HEK293 (cell line): Measurements from ENCODE around the gene ZNF513.
"Not testable (repeated sequence)": the region's sequence is repeated elsewhere in the genome, so short reads cannot be mapped to it uniquely, and the experiment has no call there.

ENCODE experiments used
- CTCF ChIA-PET: fragments of 350-600 bp; formaldehyde crosslinking; extraction: SDS; loops from one replicate; lab custom pipeline; 2021; ENCODE audit warnings: antibody characterized with exemption; lab: Yijun Ruan, JAX
- POLR2A ChIA-PET: fragments of 300-600 bp; formaldehyde crosslinking; extraction: SDS; loops from one replicate; lab custom pipeline; 2020; ENCODE audit warnings: antibody characterized with exemption, inconsistent platforms; lab: Yijun Ruan, JAX
- H3K27ac ChIP-seq: fragments of 200-500 bp; sonication (Bioruptor generic); 2 replicates; pipeline ENCODE4 v1.5.1; 2014; ENCODE audit warnings: low read depth, low read length, control low read depth, inconsistent platforms; ENCODE audit errors: extremely low read depth
- H3K36me3 ChIP-seq, 2 experiments: fragments of 200-500 bp in 1 of 2; sonication (Bioruptor generic) in 1 of 2; 1 replicate in 1 of 2; 2 replicates in 1 of 2; pipeline ENCODE4 v1.5.1; 2014 to 2017; ENCODE audit warnings: inconsistent platforms in 2 of 2, low read length in 2 of 2; ENCODE audit not compliant: control insufficient read depth in 2 of 2, insufficient read depth in 1 of 2
- H3K4me1 ChIP-seq: fragments of 200-500 bp; sonication (Bioruptor generic); 2 replicates; pipeline ENCODE4 v1.5.1; 2014; ENCODE audit warnings: mild to moderate bottlenecking, low read length, inconsistent platforms; ENCODE audit not compliant: control insufficient read depth, insufficient read depth
- H3K4me3 ChIP-seq: 2 replicates; pipeline ENCODE4 v1.5.1; 2011; ENCODE audit warnings: low read depth, mild to moderate bottlenecking, control low read depth, low read length, moderate library complexity
- H3K9me3 ChIP-seq: fragments of 200-500 bp; sonication (Bioruptor generic); 2 replicates; pipeline ENCODE4 v1.5.1; 2014; ENCODE audit warnings: low read depth, low read length, inconsistent platforms; ENCODE audit not compliant: control insufficient read depth, insufficient read depth
- KLF1 ChIP-seq: fragments of 450-650 bp; formaldehyde crosslinking; IDR thresholded peaks from 2 replicates; pipeline ENCODE4 v1.5.1; 2016; ENCODE audit warnings: missing biosample characterization, missing genetic modification characterization
- SCRT1 ChIP-seq: fragments of 450-650 bp; formaldehyde crosslinking; IDR thresholded peaks from 2 replicates; pipeline ENCODE4 v1.5.1; 2016; ENCODE audit warnings: missing biosample characterization, missing genetic modification characterization, borderline replicate concordance
- SCRT2 ChIP-seq: fragments of 450-650 bp; formaldehyde crosslinking; IDR thresholded peaks from 2 replicates; pipeline ENCODE4 v1.5.1; 2016; ENCODE audit warnings: missing biosample characterization, missing genetic modification characterization
- ZBTB1 ChIP-seq: fragments of 450-650 bp; formaldehyde crosslinking; IDR thresholded peaks from 2 replicates; pipeline ENCODE4 v1.5.1; 2016; ENCODE audit warnings: missing biosample characterization, missing genetic modification characterization
- ZBTB17 ChIP-seq: fragments of 450-650 bp; formaldehyde crosslinking; IDR thresholded peaks from 2 replicates; pipeline ENCODE4 v1.5.1; 2016; ENCODE audit warnings: missing biosample characterization, missing genetic modification characterization
- ZEB2 ChIP-seq: fragments of 450-650 bp; formaldehyde crosslinking; IDR thresholded peaks from 2 replicates; pipeline ENCODE4 v1.5.1; 2016; ENCODE audit warnings: missing biosample characterization, missing genetic modification characterization
- ZNF248 ChIP-seq: fragments of 450-650 bp; formaldehyde crosslinking; IDR thresholded peaks from 2 replicates; pipeline ENCODE4 v1.5.1; 2017; ENCODE audit warnings: missing biosample characterization, missing genetic modification characterization
- ZNF335 ChIP-seq: fragments of 450-650 bp; formaldehyde crosslinking; conservative IDR thresholded peaks from 2 replicates; pipeline ENCODE4 v1.5.1; 2016; ENCODE audit warnings: missing biosample characterization, missing genetic modification characterization
- ZNF341 ChIP-seq: fragments of 450-650 bp; formaldehyde crosslinking; IDR thresholded peaks from 2 replicates; pipeline ENCODE4; 2016; ENCODE audit warnings: low read depth, missing biosample characterization, missing genetic modification characterization
- ZNF404 ChIP-seq: fragments of 450-650 bp; formaldehyde crosslinking; IDR thresholded peaks from 2 replicates; pipeline ENCODE4 v1.5.1; 2017; ENCODE audit warnings: missing biosample characterization, missing genetic modification characterization
- ZNF521 ChIP-seq: fragments of 450-650 bp; formaldehyde crosslinking; IDR thresholded peaks from 2 replicates; pipeline ENCODE4 v1.5.1; 2017; ENCODE audit warnings: missing biosample characterization, mild to moderate bottlenecking, missing genetic modification characterization
- ZNF529 ChIP-seq: fragments of 450-650 bp; formaldehyde crosslinking; IDR thresholded peaks from 2 replicates; pipeline ENCODE4 v1.5.1; 2017; ENCODE audit warnings: missing genetic modification characterization, missing biosample characterization; ENCODE audit not compliant: insufficient replicate concordance
- ZNF548 ChIP-seq: fragments of 450-650 bp; formaldehyde crosslinking; IDR thresholded peaks from 2 replicates; pipeline ENCODE4 v1.5.1; 2016; ENCODE audit warnings: missing biosample characterization, missing genetic modification characterization
- ZNF600 ChIP-seq: fragments of 450-650 bp; formaldehyde crosslinking; IDR thresholded peaks from 2 replicates; pipeline ENCODE4 v1.5.1; 2016; ENCODE audit warnings: missing biosample characterization, missing genetic modification characterization
- ZSCAN16 ChIP-seq: fragments of 450-650 bp; formaldehyde crosslinking; IDR thresholded peaks from 2 replicates; pipeline ENCODE4 v1.5.1; 2016; ENCODE audit warnings: missing biosample characterization, missing genetic modification characterization
- ZXDB ChIP-seq: fragments of 450-650 bp; formaldehyde crosslinking; IDR thresholded peaks from 2 replicates; pipeline ENCODE4 v1.5.1; 2016; ENCODE audit warnings: missing biosample characterization, missing genetic modification characterization
- TF ChIP-seq, protein P1 (sequence below): fragments of 450-650 bp; formaldehyde crosslinking; IDR thresholded peaks from 2 replicates; pipeline ENCODE4 v1.5.1; 2017; ENCODE audit warnings: missing biosample characterization, missing genetic modification characterization
- TF ChIP-seq, protein P2 (sequence below): fragments of 450-650 bp; formaldehyde crosslinking; IDR thresholded peaks from 2 replicates; pipeline ENCODE4 v1.5.1; 2016; ENCODE audit warnings: missing biosample characterization, missing genetic modification characterization
- TF ChIP-seq, protein P3 (sequence below): fragments of 450-650 bp; formaldehyde crosslinking; IDR thresholded peaks from 2 replicates; pipeline ENCODE4 v1.5.1; 2016; ENCODE audit warnings: missing biosample characterization, missing genetic modification characterization
- TF ChIP-seq, protein P4 (sequence below): fragments of 450-650 bp; formaldehyde crosslinking; IDR thresholded peaks from 2 replicates; pipeline ENCODE4 v1.5.1; 2016; ENCODE audit warnings: missing biosample characterization, missing genetic modification characterization

The ZNF513 gene

DNA sequence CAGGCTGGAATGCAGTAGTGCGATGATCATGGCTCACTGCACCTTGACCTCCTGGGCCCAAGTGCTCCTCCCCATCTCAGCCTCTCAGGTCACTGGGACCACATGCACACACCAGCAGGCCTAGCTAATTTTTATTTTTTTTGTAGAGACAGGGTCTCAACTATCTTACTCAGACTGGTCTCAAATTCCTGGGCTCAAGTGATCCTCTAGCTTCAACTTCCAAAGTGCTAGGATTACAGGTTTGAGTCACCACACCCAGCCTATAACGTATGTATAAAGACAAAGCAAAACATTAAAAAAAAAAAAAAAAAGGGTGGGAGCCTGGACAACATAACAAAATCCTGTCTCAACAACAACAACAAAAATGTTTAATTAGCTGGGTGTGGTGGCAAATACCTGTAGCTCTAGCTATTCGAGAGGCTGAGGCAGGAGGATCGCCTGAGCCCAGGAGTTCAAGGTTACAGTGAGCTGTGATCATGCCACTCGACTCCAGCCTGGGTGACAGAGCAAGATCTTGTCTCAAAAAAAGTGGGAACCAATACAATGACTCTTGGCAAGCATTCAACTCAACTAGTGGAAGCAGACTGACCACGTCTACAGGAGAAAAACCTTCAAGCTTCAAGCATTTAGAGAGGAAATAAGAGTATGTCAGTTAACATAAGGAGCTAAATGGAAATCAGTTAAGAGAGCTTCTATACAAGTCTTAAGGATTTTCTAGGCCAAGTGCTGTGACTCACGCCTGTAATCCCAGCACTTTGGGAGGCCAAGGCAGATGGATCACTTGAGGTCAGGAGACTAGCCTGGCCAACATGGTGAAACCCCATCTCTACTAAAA is 26.6 kb downstream of the ZNF513 start:
- Histone ChIP-seq H3K4me3 (no peak overlapping the region), H3K9me3 (no peaks in the 10 kb centered on the region), H3K4me1 (peaks cover 6% of the 10 kb centered on the region), H3K36me3 (peaks cover 0 to 7% of the 10 kb centered on the region in 2 experiments; a peak in 2 of 3 replicates)
- POLR2A ChIA-PET: interaction anchor here (0.7 to 1.4 kb wide), 4 partner anchors 12 to 109 kb away, joined by 3 to 9 read pairs (median 4); partner anchors contain the start of gene ZNF513
- TF ChIP-seq ZEB2 (tag by site-specific recombination) (0 out of 2 replicates have a peak, but pooled peaks have one; percentile 24), SCRT1 (0 out of 2 replicates have a peak, but pooled peaks have one; percentile 40), ZNF521 (tag by site-specific recombination) (no peak), ZXDB (tag by site-specific recombination) (0 out of 2 replicates have a peak, but pooled peaks have one; percentile 32), ZBTB17 (tag by site-specific recombination) (peak; percentile 91), ZNF248 (tag by site-specific recombination) (no peak), ZSCAN16 (tag by site-specific recombination) (no peak), ZNF335 (tag by site-specific recombination) (0 out of 2 replicates have a peak, but pooled peaks have one; percentile 8), ZNF341 (tag by site-specific recombination) (no peak), ZNF600 (tag by site-specific recombination) (0 out of 2 replicates have a peak, but pooled peaks have one; percentile 17), SCRT2 (tag by site-specific recombination) (peak; percentile 77; the same call in 1 of the 2 replicates), KLF1 (tag by site-specific recombination) (peak; percentile 83), ZBTB1 (tag by site-specific recombination) (no peak), ZNF404 (no peak), ZNF529 (tag by site-specific recombination) (no peak), ZNF548 (tag by site-specific recombination) (no peak)
- TF ChIP-seq, protein P1, sequence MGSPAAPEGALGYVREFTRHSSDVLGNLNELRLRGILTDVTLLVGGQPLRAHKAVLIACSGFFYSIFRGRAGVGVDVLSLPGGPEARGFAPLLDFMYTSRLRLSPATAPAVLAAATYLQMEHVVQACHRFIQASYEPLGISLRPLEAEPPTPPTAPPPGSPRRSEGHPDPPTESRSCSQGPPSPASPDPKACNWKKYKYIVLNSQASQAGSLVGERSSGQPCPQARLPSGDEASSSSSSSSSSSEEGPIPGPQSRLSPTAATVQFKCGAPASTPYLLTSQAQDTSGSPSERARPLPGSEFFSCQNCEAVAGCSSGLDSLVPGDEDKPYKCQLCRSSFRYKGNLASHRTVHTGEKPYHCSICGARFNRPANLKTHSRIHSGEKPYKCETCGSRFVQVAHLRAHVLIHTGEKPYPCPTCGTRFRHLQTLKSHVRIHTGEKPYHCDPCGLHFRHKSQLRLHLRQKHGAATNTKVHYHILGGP (tag by site-specific recombination): no peak
- TF ChIP-seq, protein P2, sequence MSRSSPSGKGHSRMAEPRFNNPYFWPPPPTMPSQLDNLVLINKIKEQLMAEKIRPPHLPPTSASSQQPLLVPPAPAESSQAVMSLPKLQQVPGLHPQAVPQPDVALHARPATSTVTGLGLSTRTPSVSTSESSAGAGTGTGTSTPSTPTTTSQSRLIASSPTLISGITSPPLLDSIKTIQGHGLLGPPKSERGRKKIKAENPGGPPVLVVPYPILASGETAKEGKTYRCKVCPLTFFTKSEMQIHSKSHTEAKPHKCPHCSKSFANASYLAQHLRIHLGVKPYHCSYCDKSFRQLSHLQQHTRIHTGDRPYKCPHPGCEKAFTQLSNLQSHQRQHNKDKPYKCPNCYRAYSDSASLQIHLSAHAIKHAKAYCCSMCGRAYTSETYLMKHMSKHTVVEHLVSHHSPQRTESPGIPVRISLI (tag by site-specific recombination): peak; percentile 79; the same call in 1 of the 2 replicates
- TF ChIP-seq, protein P3, sequence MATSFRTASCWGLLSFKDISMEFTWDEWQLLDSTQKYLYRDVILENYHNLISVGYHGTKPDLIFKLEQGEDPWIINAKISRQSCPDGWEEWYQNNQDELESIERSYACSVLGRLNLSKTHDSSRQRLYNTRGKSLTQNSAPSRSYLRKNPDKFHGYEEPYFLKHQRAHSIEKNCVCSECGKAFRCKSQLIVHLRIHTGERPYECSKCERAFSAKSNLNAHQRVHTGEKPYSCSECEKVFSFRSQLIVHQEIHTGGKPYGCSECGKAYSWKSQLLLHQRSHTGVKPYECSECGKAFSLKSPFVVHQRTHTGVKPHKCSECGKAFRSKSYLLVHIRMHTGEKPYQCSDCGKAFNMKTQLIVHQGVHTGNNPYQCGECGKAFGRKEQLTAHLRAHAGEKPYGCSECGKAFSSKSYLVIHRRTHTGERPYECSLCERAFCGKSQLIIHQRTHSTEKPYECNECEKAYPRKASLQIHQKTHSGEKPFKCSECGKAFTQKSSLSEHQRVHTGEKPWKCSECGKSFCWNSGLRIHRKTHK (tag by site-specific recombination): no peak
- TF ChIP-seq, protein P4, sequence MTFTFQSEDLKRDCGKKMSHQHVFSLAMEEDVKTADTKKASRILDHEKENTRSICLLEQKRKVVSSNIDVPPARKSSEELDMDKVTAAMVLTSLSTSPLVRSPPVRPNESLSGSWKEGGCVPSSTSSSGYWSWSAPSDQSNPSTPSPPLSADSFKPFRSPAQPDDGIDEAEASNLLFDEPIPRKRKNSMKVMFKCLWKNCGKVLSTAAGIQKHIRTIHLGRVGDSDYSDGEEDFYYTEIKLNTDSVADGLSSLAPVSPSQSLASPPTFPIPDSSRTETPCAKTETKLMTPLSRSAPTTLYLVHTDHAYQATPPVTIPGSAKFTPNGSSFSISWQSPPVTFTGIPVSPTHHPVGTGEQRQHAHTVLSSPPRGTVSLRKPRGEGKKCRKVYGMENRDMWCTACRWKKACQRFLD (tag by site-specific recombination): no peak
- TF ChIP-seq, all 188 proteins: peak for 9
- CTCF ChIA-PET: interaction anchor here (0.7 to 1.4 kb wide), 4 partner anchors 34 to 105 kb away, joined by 3 to 5 read pairs (median 4); no protein-coding TSS in a partner anchor
- H3K27ac ChIP-seq: peak overlapping the region; percentile 20

DNA sequence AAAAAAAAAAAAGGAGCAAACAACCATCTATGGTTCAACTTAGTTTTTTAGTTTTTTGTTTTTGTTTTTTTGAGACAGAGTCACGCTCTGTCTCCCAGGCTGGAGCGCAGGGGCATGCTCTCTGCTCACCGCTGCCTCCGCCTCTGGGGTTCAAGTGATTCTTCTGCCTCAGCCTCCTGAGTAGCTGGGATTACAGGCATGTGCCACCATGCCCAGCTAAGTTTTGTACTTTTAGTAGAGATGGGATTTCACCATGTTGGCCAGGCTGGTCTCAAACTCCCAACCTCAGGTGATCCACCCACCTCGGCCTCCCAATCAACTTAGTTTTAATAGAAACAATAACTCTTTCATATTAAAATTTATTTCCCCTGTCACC is 27.2 kb downstream of the ZNF513 start:
- H3K4me1 ChIP-seq, H3K27ac ChIP-seq, H3K9me3 ChIP-seq, H3K36me3 ChIP-seq, H3K4me3 ChIP-seq: not testable (repeated sequence)
- ChIA-PET POLR2A (interaction anchor here (0.6 to 1.4 kb wide), 4 partner anchors 12 to 222 kb away, joined by 3 to 9 read pairs (median 4); partner anchors contain the start of gene ZNF513), CTCF (interaction anchor here (1.4 kb wide), 1 partner anchor 61 kb away, joined by 4 read pairs; no protein-coding TSS in a partner anchor)
